AG04450 (cell line): ENCODE data around the gene ACSS2. TPM values are rescaled to one million over a fixed set of nuclear protein-coding genes. Genes with fewer than 3 reads are reported as not detected.

Source experiments
- CTCF ChIA-PET: fragments of 300-600, 350-600 bp; formaldehyde crosslinking; extraction: SDS; loops from one replicate; lab custom pipeline; 2022; ENCODE audit warnings: antibody characterized with exemption, inconsistent platforms; lab: Charles Lee
- POLR2A ChIA-PET: fragments of 350-600 bp; formaldehyde crosslinking; extraction: SDS; loops from one replicate; lab custom pipeline; 2021; ENCODE audit warnings: antibody characterized with exemption, inconsistent platforms; lab: Yijun Ruan, JAX
- DNase-seq: peaks from one replicate; pipeline ENCODE4 v3.0.0-alpha.2; 2011; ENCODE audit warnings: low read depth, low spot score
- H3K27ac ChIP-seq: one replicate; pipeline ENCODE4 v1.5.1; 2012; ENCODE audit warnings: low read depth, low read length, control low read depth
- H3K27me3 ChIP-seq: one replicate; pipeline ENCODE4 v1.6.0; 2012; ENCODE audit warnings: low read length; ENCODE audit not compliant: control insufficient read depth, insufficient read depth
- H3K4me3 ChIP-seq: 2 replicates; pipeline ENCODE4 v1.5.1; 2011; ENCODE audit warnings: mild to moderate bottlenecking, low read depth, low read length, control low read depth
- H3K9me3 ChIP-seq: 2 replicates; pipeline ENCODE4 v1.5.1; 2012; ENCODE audit warnings: low read length; ENCODE audit not compliant: control insufficient read depth, insufficient read depth
- CTCF ChIP-seq: IDR thresholded peaks from 2 replicates; pipeline ENCODE4 v1.5.1; 2011; ENCODE audit warnings: low read depth, low read length, control low read depth, inconsistent platforms
- polyA plus RNA-seq: library from polyadenylated mRNA; depleted of rRNA; stranded (reverse); fragments of >200 nt; gene quantifications from 2 replicates; pipeline ENCODE4 v1.2.3, GENCODE V29; 2011; rRNA removed

Gene ACSS2
- polyA plus RNA-seq, 1 experiment = 37.3 TPM

- Histone ChIP-seq H3K9me3 (no peaks in the 10 kb centered on the region), H3K4me3 (no peak overlapping the region), H3K27me3 (peaks cover 16% of the 10 kb centered on the region), H3K27ac (no peak overlapping the region)
- ChIA-PET POLR2A (no interaction called here), CTCF (interaction anchor here (0.8 to 1.4 kb wide), 2 partner anchors 18 to 100 kb away, joined by 6 to 9 read pairs; no protein-coding TSS in a partner anchor)
- no peak for TF ChIP-seq CTCF
- no peak for DNase-seq
These were observed 97.8 kb downstream of the ACSS2 start for GRCh38 chr20:34974246-34974645.

DNA sequence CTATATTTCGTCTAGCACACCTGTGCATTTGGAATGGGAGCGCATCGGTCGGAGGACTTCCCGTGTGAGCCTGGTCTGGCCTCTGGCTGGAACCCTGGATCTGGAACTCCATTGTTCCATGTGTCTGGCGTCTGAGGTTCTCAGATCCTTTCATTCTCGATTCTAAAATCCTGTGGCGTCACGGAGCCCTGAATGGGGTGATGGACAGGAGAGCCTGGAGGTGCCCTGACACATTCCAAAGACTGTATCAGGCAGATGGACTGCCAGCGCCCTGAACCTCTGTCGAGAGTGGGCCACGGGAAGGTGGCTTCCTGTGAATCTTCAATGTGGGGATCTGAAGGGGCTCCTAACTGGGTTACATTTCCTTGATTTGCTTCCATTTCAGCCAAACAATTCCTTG, 99.9 kb downstream of the ACSS2 start:
- POLR2A ChIA-PET = interaction anchor here (0.5 kb wide), 1 partner anchor 255 kb away, joined by 18 read pairs; no protein-coding TSS in a partner anchor
- no peak for TF ChIP-seq CTCF
- CTCF ChIA-PET = no interaction called here
- Histone ChIP-seq H3K4me3 (no peak overlapping the region), H3K9me3 (no peaks in the 10 kb centered on the region; the same call in 1 of the 2 replicates), H3K27ac (no peak overlapping the region), H3K27me3 (peaks cover 12% of the 10 kb centered on the region)
- no peak for DNase-seq

Other genes starting within 250 kb of the ACSS2 start
- gene PIGU, start 199.5 kb upstream of the ACSS2 start, polyA plus RNA-seq = 42.2 and 54.8 TPM in 2 replicates
- gene TP53INP2, start 172.3 kb upstream of the ACSS2 start, polyA plus RNA-seq = 5.9 and 8.6 TPM in 2 replicates
- 15.5 and 15.6 TPM in 2 replicates for gene NCOA6, start 51.0 kb upstream of the ACSS2 start, polyA plus RNA-seq
- 12.1 and 16.2 TPM in 2 replicates for gene GGT7, start 3.8 kb upstream of the ACSS2 start, polyA plus RNA-seq
- 71.6 and 77.4 TPM in 2 replicates for gene GSS, start 79.2 kb downstream of the ACSS2 start, polyA plus RNA-seq
- gene MYH7B, start 79.3 kb downstream of the ACSS2 start, polyA plus RNA-seq = 0.02 and 0.20 TPM in 2 replicates
- gene TRPC4AP, start 216.2 kb downstream of the ACSS2 start, polyA plus RNA-seq = 85.4 and 94.0 TPM in 2 replicates